GM12878 (cell line): ENCODE measurements around the gene GBP2. TPM values are rescaled to one million over a fixed set of nuclear protein-coding genes. Genes with fewer than 3 reads are reported as not detected.

Source experiments
- ATAC-seq: fragments of 200-7000 bp; cut with Tn5 transposase; 3 replicates; pipeline ENCODE4 v1.9.1; 2020; ENCODE audit warnings: mild to moderate bottlenecking, moderate library complexity
- BruUV-seq: library from RNA; stranded (reverse); fragments of 400-500 nt; replicated peaks from 2 replicates; lab custom pipeline; 2021; lab: Mats Ljungman, UMichigan
- CTCF ChIA-PET: fragments of 300-600 bp; sonication (Branson Sonifier 250); formaldehyde crosslinking; extraction: SDS; loops from one replicate; lab custom pipeline; 2021; ENCODE audit warnings: inconsistent platforms; lab: Yijun Ruan, JAX
- POLR2A ChIA-PET: fragments of 350-600 bp; formaldehyde crosslinking; extraction: SDS; loops from one replicate; lab custom pipeline; 2021; ENCODE audit warnings: inconsistent platforms; lab: Charles Lee
- RAD21 ChIA-PET: fragments of 300-600 bp; sonication (Branson Sonifier 250); formaldehyde crosslinking; loops from one replicate; lab custom pipeline; 2023; ENCODE audit warnings: antibody characterized with exemption; ENCODE audit not compliant: unreplicated experiment; lab: Charles Lee
- SMC1A ChIA-PET: fragments of 300-600 bp; sonication (Branson Sonifier 250); formaldehyde crosslinking; loops from one replicate; lab custom pipeline; 2023; ENCODE audit not compliant: unreplicated experiment, uncharacterized antibody; lab: Charles Lee
- DNase-seq: peaks from one replicate; pipeline ENCODE4 v3.0.0-alpha.2; 2011; ENCODE audit warnings: low read depth, low spot score
- FAIRE-seq: peaks from 3 replicates; lab custom pipeline; 2011; peaks lifted over from hg19 to GRCh38; lab: Jason Lieb, UNC
- H2AFZ ChIP-seq: 2 replicates; pipeline ENCODE4 v1.6.0; 2011; ENCODE audit warnings: low read depth, low read length, control low read depth; ENCODE audit not compliant: control insufficient read depth
- H3K27ac ChIP-seq: 2 replicates; pipeline ENCODE4 v1.5.1; 2011; ENCODE audit warnings: control low read depth; ENCODE audit not compliant: control insufficient read depth, insufficient read depth
- H3K27me3 ChIP-seq, 2 experiments: replicated peaks in 1 of 2; 2 replicates each; pipeline versions ENCODE4 v1.6.0 to v1.6.1; 2011; ENCODE audit warnings: low read length in 1 of 2; ENCODE audit not compliant: control insufficient read depth in 2 of 2, insufficient read depth in 2 of 2
- H3K36me3 ChIP-seq, 2 experiments: 2 replicates each; pipeline ENCODE4 v1.5.1; 2011; ENCODE audit warnings: low read length in 1 of 2; ENCODE audit not compliant: control insufficient read depth in 2 of 2, insufficient read depth in 2 of 2
- H3K4me1 ChIP-seq: 2 replicates; pipeline ENCODE4 v1.6.1; 2011; ENCODE audit warnings: mild to moderate bottlenecking, low read length, moderate library complexity, mixed read lengths; ENCODE audit not compliant: control insufficient read depth, insufficient read depth
- H3K4me2 ChIP-seq: 2 replicates; pipeline ENCODE4 v1.6.0; 2011; ENCODE audit warnings: control low read depth; ENCODE audit not compliant: control insufficient read depth, insufficient read depth
- H3K4me3 ChIP-seq: fragments of 200-600 bp; sonication (generic); 2 replicates; pipeline ENCODE4 v1.5.1; 2016
- H3K79me2 ChIP-seq: 2 replicates; pipeline ENCODE4 v1.6.0; 2011; ENCODE audit warnings: low read length; ENCODE audit not compliant: control insufficient read depth, insufficient read depth
- H3K9ac ChIP-seq: 2 replicates; pipeline ENCODE4 v1.8.0; 2011; ENCODE audit warnings: low read length, control low read depth, mixed read lengths; ENCODE audit not compliant: control insufficient read depth, insufficient read depth
- H3K9me3 ChIP-seq: replicated peaks from 3 replicates; pipeline ENCODE4 v1.5.1; 2011; ENCODE audit warnings: mild to moderate bottlenecking, low read length; ENCODE audit not compliant: control insufficient read depth, insufficient read depth
- H4K20me1 ChIP-seq: 2 replicates; pipeline ENCODE4 v1.6.0; 2011; ENCODE audit not compliant: control insufficient read depth, insufficient read depth
- CEBPB ChIP-seq, 2 experiments: fragments of 150-350 bp in 1 of 2; IDR thresholded peaks; 2 replicates each; pipeline ENCODE4 v1.6.1; 2012 to 2014; ENCODE audit warnings: low read depth in 2 of 2, low read length in 2 of 2, borderline replicate concordance in 1 of 2, inconsistent platforms in 1 of 2
- ETV6 ChIP-seq, 2 experiments: fragments of 450-650 bp in 1 of 2; IDR thresholded peaks in 1 of 2; conservative IDR thresholded peaks in 1 of 2; 2 replicates each; pipeline ENCODE4 v1.6.1; 2014; ENCODE audit warnings: antibody characterized with exemption in 1 of 2, borderline replicate concordance in 1 of 2, low read depth in 1 of 2, mild to moderate bottlenecking in 1 of 2, moderate library complexity in 1 of 2
- FOS ChIP-seq: IDR thresholded peaks from 3 replicates; pipeline ENCODE4 v1.6.1; 2011; ENCODE audit warnings: borderline replicate concordance; ENCODE audit not compliant: insufficient read length; ENCODE audit errors: extremely low read depth
- REST ChIP-seq: IDR thresholded peaks from 2 replicates; pipeline ENCODE4 v1.6.1; 2012; ENCODE audit warnings: mild to moderate bottlenecking, low read depth, low read length
- TCF7 ChIP-seq: IDR thresholded peaks from 2 replicates; pipeline ENCODE4 v1.6.1; 2014; ENCODE audit warnings: antibody characterized with exemption, borderline replicate concordance
- WGBS: methylation state at CpG from one replicate; pipeline ENCODE4 v1.1.6; 2016; ENCODE audit warnings: low lambda C conversion rate; ENCODE audit not compliant: insufficient replicate concordance, insufficient coverage; ENCODE audit errors: missing lambda C conversion rate; 5-methylcytosine and 5-hydroxymethylcytosine counted together
- in situ Hi-C: fragments of 300-500 bp; cut with MboI; formaldehyde crosslinking; loops from 9 replicates; pipeline ENCODE4 v1.14.3; 2018; ENCODE audit warnings: mixed read lengths
- intact Hi-C: fragments of 100-400 bp; cut with micrococcal nuclease; formaldehyde crosslinking; loops from one replicate; pipeline ENCODE4 v1.14.2; 2022; ENCODE audit not compliant: unreplicated experiment
- polyA plus RNA-seq, 11 experiments: library from polyadenylated mRNA; depleted of rRNA in 4 of 11; unstranded in 6 of 11; stranded (reverse) in 5 of 11; fragments of >200 nt; fragmentation: Nextera tagmentation in 4 of 11; fragmentation: Illumina TruSeq in 1 of 11; extraction: Ambion mirVana in 4 of 11; extraction: Trizol in 1 of 11; gene quantifications; 1 replicate in 1 of 11; 2 replicates in 10 of 11; pipeline versions ENCODE4 v1.2.1 to v1.2.3, GENCODE V29; 2011 to 2016; ENCODE audit warnings: inconsistent platforms in 2 of 11, missing spikeins in 2 of 11, low read depth in 1 of 11
- total RNA-seq, 4 experiments: library from RNA; depleted of rRNA in 3 of 4; stranded (reverse); fragments of >200 nt in 3 of 4; fragmentation: Illumina TruSeq in 1 of 4; extraction: Trizol in 1 of 4; gene quantifications; 2 replicates each; pipeline versions ENCODE4 v1.2.1 to v1.2.3, GENCODE V29; 2013 to 2021
- TF ChIP-seq, protein P1 (sequence below): fragments of 450-650 bp; IDR thresholded peaks from 2 replicates; pipeline ENCODE4 v1.6.1; 2018; ENCODE audit warnings: borderline replicate concordance, mild to moderate bottlenecking; ENCODE audit not compliant: partially characterized antibody

GBP2 gene
- total and polyA plus RNA-seq, 10 of the 15 experiments (the other 5 are each of a cell fraction or from before 2014, with no cell fraction given), result 1.6 to 5.9 (median 3.2) TPM

- RAD21 ChIA-PET, result no interaction called here
- ATAC-seq (no peak), DNase-seq (no peak), FAIRE-seq (no peak)
- no peak overlapping the region for H3K4me3 ChIP-seq
- no TSS peak for BruUV-seq
- SMC1A ChIA-PET, result interaction anchor here (0.8 kb wide), 1 partner anchor 32 kb away, joined by 3 read pairs; no protein-coding TSS in a partner anchor
- intact Hi-C loops, result no loop called here
- no peaks in the 10 kb centered on the region for H3K36me3 ChIP-seq
- no peak overlapping the region; the same call in 1 of the 2 replicates for H2AFZ ChIP-seq
- no peaks in the 10 kb centered on the region for H3K79me2 ChIP-seq
- H3K9me3 ChIP-seq, result no peaks in the 10 kb centered on the region
- WGBS, result 73% methylated on average over 1 of the region's 1 CpG
- TF ChIP-seq FOS (no peak), ETV6 (conservative IDR thresholded peaks at IDR 0.05 in 1 of 2, IDR thresholded peaks at IDR 0.05 in 1 of 2; ENCODE audit: borderline replicate concordance in 1 of 2, low read depth in 1 of 2) (no peak), CEBPB (IDR thresholded peaks at IDR 0.05; ENCODE audit: borderline replicate concordance in 1 of 2, low read depth in 2 of 2, low read length in 2 of 2) (no peak), TCF7 (no peak), REST (no peak)
- TF ChIP-seq, protein P1, sequence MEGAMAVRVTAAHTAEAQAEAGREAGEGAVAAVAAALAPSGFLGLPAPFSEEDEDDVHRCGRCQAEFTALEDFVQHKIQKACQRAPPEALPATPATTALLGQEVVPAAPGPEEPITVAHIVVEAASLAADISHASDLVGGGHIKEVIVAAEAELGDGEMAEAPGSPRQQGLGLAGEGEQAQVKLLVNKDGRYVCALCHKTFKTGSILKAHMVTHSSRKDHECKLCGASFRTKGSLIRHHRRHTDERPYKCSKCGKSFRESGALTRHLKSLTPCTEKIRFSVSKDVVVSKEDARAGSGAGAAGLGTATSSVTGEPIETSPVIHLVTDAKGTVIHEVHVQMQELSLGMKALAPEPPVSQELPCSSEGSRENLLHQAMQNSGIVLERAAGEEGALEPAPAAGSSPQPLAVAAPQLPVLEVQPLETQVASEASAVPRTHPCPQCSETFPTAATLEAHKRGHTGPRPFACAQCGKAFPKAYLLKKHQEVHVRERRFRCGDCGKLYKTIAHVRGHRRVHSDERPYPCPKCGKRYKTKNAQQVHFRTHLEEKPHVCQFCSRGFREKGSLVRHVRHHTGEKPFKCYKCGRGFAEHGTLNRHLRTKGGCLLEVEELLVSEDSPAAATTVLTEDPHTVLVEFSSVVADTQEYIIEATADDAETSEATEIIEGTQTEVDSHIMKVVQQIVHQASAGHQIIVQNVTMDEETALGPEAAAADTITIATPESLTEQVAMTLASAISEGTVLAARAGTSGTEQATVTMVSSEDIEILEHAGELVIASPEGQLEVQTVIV, result no peak
- H3K9ac ChIP-seq, result no peak overlapping the region
- no peak overlapping the region for H3K4me2 ChIP-seq
- no peak overlapping the region for H3K27ac ChIP-seq
- no peaks in the 10 kb centered on the region for H3K4me1 ChIP-seq
- CTCF ChIA-PET, result no interaction called here
- in situ Hi-C loops, result no loop called here
- POLR2A ChIA-PET, result no interaction called here
- H4K20me1 ChIP-seq, result no peaks in the 10 kb centered on the region
- no peaks in the 10 kb centered on the region for H3K27me3 ChIP-seq
These were observed 40.8 kb upstream of the GBP2 start for GRCh38 chr1:89166705-89167104.
